Ovary (tissue), 9 donors: Measurements from ENCODE around the gene CAMK2D. TPM values are rescaled to one million over a fixed set of nuclear protein-coding genes. Genes with fewer than 3 reads are reported as not detected.

Experiments used
- DNase-seq, 5 donors: peaks; one replicate each; pipeline ENCODE4 v3.0.0-alpha.2; 2019 to 2020
- H3K27ac ChIP-seq, 2 donors: fragments of 200-600 bp; one replicate each; pipeline versions ENCODE4 v1.5.1 to v1.8.0; 2019 to 2022
- H3K27me3 ChIP-seq: fragments of 200-600 bp; one replicate; pipeline ENCODE4 v1.8.0; 2022
- H3K36me3 ChIP-seq: fragments of 200-600 bp; sonication (generic); one replicate; pipeline ENCODE4 v1.5.1; 2019
- H3K4me1 ChIP-seq: one replicate; pipeline ENCODE4 v1.8.1; 2013; ENCODE audit warnings: mild to moderate bottlenecking, moderate library complexity; ENCODE audit not compliant: insufficient read depth
- H3K4me3 ChIP-seq: fragments of 200-600 bp; sonication (generic); one replicate; pipeline ENCODE4 v1.5.1; 2017
- H3K9me3 ChIP-seq, 2 donors: fragments of 200-600 bp in 1 of 2; sonication (generic) in 1 of 2; one replicate each; pipeline versions ENCODE4 v1.5.1 to v1.8.1; 2013 to 2019; ENCODE audit warnings: mild to moderate bottlenecking in 1 of 2, moderate library complexity in 1 of 2
- CTCF ChIP-seq, 3 donors: fragments of 450-650 bp in 2 of 3; fragments of 200-600 bp in 1 of 3; IDR thresholded peaks; one replicate each; pipeline versions ENCODE4 v1.5.1 to v1.8.0; 2016 to 2022; ENCODE audit warnings: antibody characterized with exemption in 3 of 3, mild to moderate bottlenecking in 1 of 3
- EP300 ChIP-seq: sonication (generic); formaldehyde crosslinking; IDR thresholded peaks from one replicate; pipeline ENCODE4 v1.6.1; 2017; ENCODE audit warnings: antibody characterized with exemption
- POLR2A ChIP-seq: fragments of 450-650 bp; IDR thresholded peaks from one replicate; pipeline ENCODE4 v1.6.1; 2017; ENCODE audit warnings: antibody characterized with exemption, mild to moderate bottlenecking, moderate library complexity
- WGBS, 3 donors: extraction: QIAGEN DNeasy Blood & Tissue Kit in 1 of 3; methylation state at CpG; one replicate each; pipeline versions ENCODE4 v1.1.5 to v1.1.7; 2013 to 2017; 5-methylcytosine and 5-hydroxymethylcytosine counted together
- intact Hi-C, 4 donors: fragments of 100-400 bp; cut with DNase I; formaldehyde crosslinking; loops; one replicate each; pipeline versions ENCODE4 v1.11.0 to v1.15.1; 2022 to 2023
- polyA plus RNA-seq, 2 donors: library from polyadenylated mRNA; stranded (reverse); fragments of 200-250 nt in 1 of 2; fragments of 350-450 nt in 1 of 2; fragmentation: Illumina TruSeq in 1 of 2; extraction: RNeasy Lipid Tissue Mini Kit (QIAGEN cat#74804) in 1 of 2; gene quantifications; one replicate each; pipeline ENCODE4 v1.2.3, GENCODE V29; 2013 to 2014
- total RNA-seq, 7 donors: library from RNA; depleted of rRNA in 2 of 7; stranded (reverse); fragments of >200 nt in 2 of 7; fragmentation: NEBNext Ultra II Directional in 3 of 7; extraction: Animal tissue kit (Norgen Biotek cat#: 25700) in 3 of 7; gene quantifications; one replicate each; pipeline versions ENCODE4 v1.1.0 to v1.2.4, GENCODE V29; 2016 to 2023
- donor health status: DM: no; HTN: no; CAD: no; lungs with moderate emphysema.
- donor health status: DM: no; HTN: no; CAD: no.
- donor health status: Bipolar disorder and iron deficiency.
- donor health status: DM: yes; HTN: yes; CAD: no.
- donor health status: DM: no; HTN: no; CAD: no.
- donor health status: DM: yes; HTN: yes; CAD: no.

The CAMK2D gene
- total and polyA plus RNA-seq, 9 donors = 14.2 to 36.9 (median 32.2) TPM

- Histone ChIP-seq H3K4me3 (no peak overlapping the region), H3K4me1 (peaks cover 4% of the 10 kb centered on the region), H3K27me3 (no peaks in the 10 kb centered on the region), H3K27ac (no peak overlapping the region), H3K36me3 (no peaks in the 10 kb centered on the region), H3K9me3 (no peaks in the 10 kb centered on the region)
- intact Hi-C loops = no loop called here
- no peak for TF ChIP-seq EP300
- TF ChIP-seq CTCF (IDR thresholded peaks at IDR 0.05) = no peak
- TF ChIP-seq POLR2A = no peak
- no peak for DNase-seq
- 53 to 69% (median 58%) methylated on average over 2 of the region's 2 CpGs for WGBS, 3 donors
These were observed 306.5 kb downstream of the CAMK2D start for GRCh38 chr4:113455061-113455460.

GRCh38 chr4:113452868-113453620 lies 308.5 kb downstream of the CAMK2D start:
- TF ChIP-seq CTCF (IDR thresholded peaks at IDR 0.05) (no peak), POLR2A (no peak), EP300 (no peak)
- peaks cover 9% of the 10 kb centered on the region for H3K4me1 ChIP-seq
- WGBS, 3 donors = 28 to 34% (median 32%) methylated on average over 4 of the region's 4 CpGs

GRCh38 chr4:113452152-113452551 lies 309.4 kb downstream of the CAMK2D start:
- TF ChIP-seq CTCF (IDR thresholded peaks at IDR 0.05) (no peak), POLR2A (no peak), EP300 (no peak)
- intact Hi-C loops = no loop called here
- no peak overlapping the region for H3K4me3 ChIP-seq
- H3K9me3 ChIP-seq = no peaks in the 10 kb centered on the region
- no peaks in the 10 kb centered on the region for H3K27me3 ChIP-seq
- no peak overlapping the region for H3K27ac ChIP-seq
- no peaks in the 10 kb centered on the region for H3K36me3 ChIP-seq
- WGBS, 3 donors = 91 to 97% (median 93%) methylated on average over 1 of the region's 1 CpG
- no peak for DNase-seq
- peaks cover 10% of the 10 kb centered on the region for H3K4me1 ChIP-seq

More at GRCh38 chr4:113452868-113453620, 308.5 kb downstream of the CAMK2D start:
- no peak for DNase-seq
- Histone ChIP-seq H3K27ac (no peak overlapping the region), H3K27me3 (no peaks in the 10 kb centered on the region), H3K4me3 (no peak overlapping the region), H3K9me3 (no peaks in the 10 kb centered on the region), H3K36me3 (no peaks in the 10 kb centered on the region)
- intact Hi-C loops = no loop called here

GRCh38 chr4:113450295-113451080 lies 311.1 kb downstream of the CAMK2D start:
- no peak for DNase-seq
- 91 to 96% (median 92%) methylated on average over 5 of the region's 5 CpGs for WGBS, 3 donors
- H3K36me3 ChIP-seq = no peaks in the 10 kb centered on the region
- TF ChIP-seq CTCF (IDR thresholded peaks at IDR 0.05) (no peak), EP300 (no peak), POLR2A (no peak)
- H3K9me3 ChIP-seq = no peaks in the 10 kb centered on the region
- H3K4me1 ChIP-seq = peaks cover 15% of the 10 kb centered on the region
- no peaks in the 10 kb centered on the region for H3K27me3 ChIP-seq
- no peak overlapping the region for H3K27ac ChIP-seq
- intact Hi-C loops = no loop called here
- no peak overlapping the region for H3K4me3 ChIP-seq
